ENCODE measurements around the gene TMEM255A. TPM values are rescaled to one million over a fixed set of nuclear protein-coding genes. Genes with fewer than 3 reads are reported as not detected.

The TMEM255A gene
- total and polyA plus RNA-seq, 2 of the 4 experiments (the other 2 are of a cell fraction), result 0.03 TPM; not detected in 1

DNA sequence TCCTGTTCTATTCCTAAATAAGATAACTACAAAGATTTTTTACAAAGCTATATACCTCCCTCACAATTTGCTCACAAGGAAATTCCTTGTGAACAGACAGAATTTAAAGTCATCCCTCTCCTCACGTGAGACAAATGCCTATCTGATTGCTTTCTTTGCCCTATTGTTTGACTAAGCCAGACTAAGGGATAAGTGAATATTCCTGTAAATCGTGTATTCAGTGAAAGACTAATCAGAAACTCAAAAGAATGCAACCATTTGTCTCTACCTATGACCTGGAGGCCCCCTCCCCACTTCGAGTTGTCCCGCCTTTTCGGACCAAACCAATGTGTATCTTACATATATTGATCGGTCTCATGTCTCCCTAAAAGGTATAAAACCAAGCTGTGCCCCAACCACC lies 76.0 kb downstream of the TMEM255A start:
- no peaks in the 10 kb centered on the region; the same call in 1 of the 2 replicates for H3K27me3 ChIP-seq (ENCODE audit: control insufficient read depth, insufficient read depth, low read length)
- H3K9me1 ChIP-seq (ENCODE audit: insufficient read depth, low read length), result no peaks in the 10 kb centered on the region
- ATAC-seq (ENCODE audit: low read depth), result no peak
- H2BK120ac ChIP-seq (ENCODE audit: low read depth, low read length), result no peak overlapping the region
- H2AFZ ChIP-seq (replicated peaks; ENCODE audit: low read length, poor library complexity), result no peak overlapping the region
- POLR2A ChIA-PET (ENCODE audit: unreplicated experiment), result interaction anchor here (1.2 kb wide), 1 partner anchor 18 kb away, joined by 9 read pairs; no protein-coding TSS in a partner anchor
- no peak overlapping the region for H2BK15ac ChIP-seq (ENCODE audit: low read depth, low read length)
- no peak overlapping the region for H3K14ac ChIP-seq (replicated peaks; ENCODE audit: low read depth, low read length)
- H4K5ac ChIP-seq (ENCODE audit: low read depth, low read length), result no peak overlapping the region
- 40% methylated on average over 1 of the region's 6 CpGs; no CpG with 5 or more reads in 1 of the 2 experiments for WGBS, 2 experiments (ENCODE audit: extremely low coverage in 2 of 2, insufficient read length in 1 of 2)
- H3K4me2 ChIP-seq (ENCODE audit: low read depth, low read length), result no peak overlapping the region
- no peaks in the 10 kb centered on the region for H3K9me3 ChIP-seq (ENCODE audit: control insufficient read depth, insufficient read depth, low read length)
- no peak overlapping the region for H2BK5ac ChIP-seq (ENCODE audit: low read depth, low read length, poor library complexity, severe bottlenecking)
- no peak overlapping the region for H3K4ac ChIP-seq (ENCODE audit: low read depth, low read length)
- H3K27ac ChIP-seq (ENCODE audit: insufficient read depth, low read length), result no peak overlapping the region
- H3K36me3 ChIP-seq (ENCODE audit: control insufficient read depth, insufficient read depth, low read length), result no peaks in the 10 kb centered on the region
- no peak overlapping the region for H2AK9ac ChIP-seq (replicated peaks; ENCODE audit: low read depth, low read length, poor library complexity)
- no peak overlapping the region for H2AK5ac ChIP-seq (ENCODE audit: low read depth, low read length)
- no peak overlapping the region for H4K8ac ChIP-seq (ENCODE audit: low read depth in 2 of 2, low read length in 2 of 2)
- no peak overlapping the region for H3K9ac ChIP-seq (ENCODE audit: low read depth, low read length)
- no TSS peak for BruUV-seq (replicated peaks)
- no peak overlapping the region for H3K23ac ChIP-seq (ENCODE audit: low read depth, low read length)
- in situ Hi-C loops (cut with MboI; ENCODE audit: low sequenced_read_pairs) (loop anchor here (25.0 kb wide), 1 partner anchor 123 kb away; the partner anchor contains the start of gene RHOXF1), dilution Hi-C loops (cut with HindIII; ENCODE audit: low sequenced_read_pairs, unreplicated experiment) (no loop called here), intact Hi-C loops (cut with micrococcal nuclease) (no loop called here)
- CTCF ChIA-PET, result interaction anchor here (1.2 kb wide), 1 partner anchor 21 kb away, joined by 3 read pairs; no protein-coding TSS in a partner anchor
- no peak overlapping the region for H3K56ac ChIP-seq (ENCODE audit: extremely low read depth, insufficient read depth, low read length)
- no peak for TF ChIP-seq SMC3 (IDR thresholded peaks at IDR 0.05; ENCODE audit: low read depth, low read length)
- TF ChIP-seq, protein P1, sequence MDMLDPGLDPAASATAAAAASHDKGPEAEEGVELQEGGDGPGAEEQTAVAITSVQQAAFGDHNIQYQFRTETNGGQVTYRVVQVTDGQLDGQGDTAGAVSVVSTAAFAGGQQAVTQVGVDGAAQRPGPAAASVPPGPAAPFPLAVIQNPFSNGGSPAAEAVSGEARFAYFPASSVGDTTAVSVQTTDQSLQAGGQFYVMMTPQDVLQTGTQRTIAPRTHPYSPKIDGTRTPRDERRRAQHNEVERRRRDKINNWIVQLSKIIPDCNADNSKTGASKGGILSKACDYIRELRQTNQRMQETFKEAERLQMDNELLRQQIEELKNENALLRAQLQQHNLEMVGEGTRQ (IDR thresholded peaks at IDR 0.05; ENCODE audit: low read depth, low read length), result no peak
- no peak for TF ChIP-seq CHD1 (IDR thresholded peaks at IDR 0.05; ENCODE audit: low read depth, low read length)
- TF ChIP-seq, protein P2, sequence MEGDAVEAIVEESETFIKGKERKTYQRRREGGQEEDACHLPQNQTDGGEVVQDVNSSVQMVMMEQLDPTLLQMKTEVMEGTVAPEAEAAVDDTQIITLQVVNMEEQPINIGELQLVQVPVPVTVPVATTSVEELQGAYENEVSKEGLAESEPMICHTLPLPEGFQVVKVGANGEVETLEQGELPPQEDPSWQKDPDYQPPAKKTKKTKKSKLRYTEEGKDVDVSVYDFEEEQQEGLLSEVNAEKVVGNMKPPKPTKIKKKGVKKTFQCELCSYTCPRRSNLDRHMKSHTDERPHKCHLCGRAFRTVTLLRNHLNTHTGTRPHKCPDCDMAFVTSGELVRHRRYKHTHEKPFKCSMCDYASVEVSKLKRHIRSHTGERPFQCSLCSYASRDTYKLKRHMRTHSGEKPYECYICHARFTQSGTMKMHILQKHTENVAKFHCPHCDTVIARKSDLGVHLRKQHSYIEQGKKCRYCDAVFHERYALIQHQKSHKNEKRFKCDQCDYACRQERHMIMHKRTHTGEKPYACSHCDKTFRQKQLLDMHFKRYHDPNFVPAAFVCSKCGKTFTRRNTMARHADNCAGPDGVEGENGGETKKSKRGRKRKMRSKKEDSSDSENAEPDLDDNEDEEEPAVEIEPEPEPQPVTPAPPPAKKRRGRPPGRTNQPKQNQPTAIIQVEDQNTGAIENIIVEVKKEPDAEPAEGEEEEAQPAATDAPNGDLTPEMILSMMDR (conservative IDR thresholded peaks at IDR 0.05; ENCODE audit: low read depth, low read length), result no peak
- TF ChIP-seq MAZ (IDR thresholded peaks at IDR 0.05; ENCODE audit: borderline replicate concordance, low read depth, low read length), result no peak
- no peak for TF ChIP-seq POLR2A (IDR thresholded peaks at IDR 0.05; ENCODE audit: low read depth, low read length)
- no peak for TF ChIP-seq FOS (IDR thresholded peaks at IDR 0.05; ENCODE audit: low read depth, low read length)
- TF ChIP-seq, protein P3, sequence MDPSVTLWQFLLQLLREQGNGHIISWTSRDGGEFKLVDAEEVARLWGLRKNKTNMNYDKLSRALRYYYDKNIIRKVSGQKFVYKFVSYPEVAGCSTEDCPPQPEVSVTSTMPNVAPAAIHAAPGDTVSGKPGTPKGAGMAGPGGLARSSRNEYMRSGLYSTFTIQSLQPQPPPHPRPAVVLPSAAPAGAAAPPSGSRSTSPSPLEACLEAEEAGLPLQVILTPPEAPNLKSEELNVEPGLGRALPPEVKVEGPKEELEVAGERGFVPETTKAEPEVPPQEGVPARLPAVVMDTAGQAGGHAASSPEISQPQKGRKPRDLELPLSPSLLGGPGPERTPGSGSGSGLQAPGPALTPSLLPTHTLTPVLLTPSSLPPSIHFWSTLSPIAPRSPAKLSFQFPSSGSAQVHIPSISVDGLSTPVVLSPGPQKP (IDR thresholded peaks at IDR 0.05; ENCODE audit: borderline replicate concordance, low read depth, low read length), result no peak
- no peak for TF ChIP-seq MAFK (IDR thresholded peaks at IDR 0.05; ENCODE audit: low read depth, low read length)
- no peak for TF ChIP-seq RCOR1 (IDR thresholded peaks at IDR 0.05; ENCODE audit: insufficient replicate concordance, low read length)
- TF ChIP-seq CEBPB (IDR thresholded peaks at IDR 0.05; ENCODE audit: low read depth, low read length), result no peak
- no peak for TF ChIP-seq NFE2L2 (IDR thresholded peaks at IDR 0.05; ENCODE audit: low read depth, low read length)
- TF ChIP-seq BHLHE40 (IDR thresholded peaks at IDR 0.05; ENCODE audit: low read depth, low read length), result no peak
- TF ChIP-seq RAD21 (IDR thresholded peaks at IDR 0.05; ENCODE audit: low read length), result no peak
- TF ChIP-seq MXI1 (IDR thresholded peaks at IDR 0.05; ENCODE audit: borderline replicate concordance, low read depth, low read length), result no peak
- no peak for TF ChIP-seq RFX5 (IDR thresholded peaks at IDR 0.05; ENCODE audit: low read depth, low read length)
- no peak overlapping the region for H3K18ac ChIP-seq (ENCODE audit: low read depth, low read length)
- no peaks in the 10 kb centered on the region for H4K20me1 ChIP-seq (ENCODE audit: insufficient read depth, low read length)
- no peak overlapping the region for H3K4me3 ChIP-seq (ENCODE audit: insufficient read depth, low read depth, low read length)
- H2BK20ac ChIP-seq (ENCODE audit: low read depth, low read length), result no peak overlapping the region
- no peak for DNase-seq
- H4K91ac ChIP-seq (ENCODE audit: insufficient read depth, low read depth, low read length), result no peak overlapping the region
- no peaks in the 10 kb centered on the region for H3K4me1 ChIP-seq (ENCODE audit: control insufficient read depth, insufficient read depth, low read length)
- no peaks in the 10 kb centered on the region for H3K79me1 ChIP-seq (ENCODE audit: low read depth in 1 of 2, low read length in 2 of 2)
